GM19240 (cell line): ENCODE results near the gene RHOBTB3.
"Not testable (repeated sequence)": the region's sequence is repeated elsewhere in the genome, so short reads cannot be mapped to it uniquely, and the experiment has no call there.

Experiments
- DNase-seq: peaks from one replicate; pipeline ENCODE4 v3.0.0; 2011; ENCODE audit warnings: low spot score; ENCODE audit not compliant: insufficient read length

Gene RHOBTB3, protein sequence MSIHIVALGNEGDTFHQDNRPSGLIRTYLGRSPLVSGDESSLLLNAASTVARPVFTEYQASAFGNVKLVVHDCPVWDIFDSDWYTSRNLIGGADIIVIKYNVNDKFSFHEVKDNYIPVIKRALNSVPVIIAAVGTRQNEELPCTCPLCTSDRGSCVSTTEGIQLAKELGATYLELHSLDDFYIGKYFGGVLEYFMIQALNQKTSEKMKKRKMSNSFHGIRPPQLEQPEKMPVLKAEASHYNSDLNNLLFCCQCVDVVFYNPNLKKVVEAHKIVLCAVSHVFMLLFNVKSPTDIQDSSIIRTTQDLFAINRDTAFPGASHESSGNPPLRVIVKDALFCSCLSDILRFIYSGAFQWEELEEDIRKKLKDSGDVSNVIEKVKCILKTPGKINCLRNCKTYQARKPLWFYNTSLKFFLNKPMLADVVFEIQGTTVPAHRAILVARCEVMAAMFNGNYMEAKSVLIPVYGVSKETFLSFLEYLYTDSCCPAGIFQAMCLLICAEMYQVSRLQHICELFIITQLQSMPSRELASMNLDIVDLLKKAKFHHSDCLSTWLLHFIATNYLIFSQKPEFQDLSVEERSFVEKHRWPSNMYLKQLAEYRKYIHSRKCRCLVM

DNA sequence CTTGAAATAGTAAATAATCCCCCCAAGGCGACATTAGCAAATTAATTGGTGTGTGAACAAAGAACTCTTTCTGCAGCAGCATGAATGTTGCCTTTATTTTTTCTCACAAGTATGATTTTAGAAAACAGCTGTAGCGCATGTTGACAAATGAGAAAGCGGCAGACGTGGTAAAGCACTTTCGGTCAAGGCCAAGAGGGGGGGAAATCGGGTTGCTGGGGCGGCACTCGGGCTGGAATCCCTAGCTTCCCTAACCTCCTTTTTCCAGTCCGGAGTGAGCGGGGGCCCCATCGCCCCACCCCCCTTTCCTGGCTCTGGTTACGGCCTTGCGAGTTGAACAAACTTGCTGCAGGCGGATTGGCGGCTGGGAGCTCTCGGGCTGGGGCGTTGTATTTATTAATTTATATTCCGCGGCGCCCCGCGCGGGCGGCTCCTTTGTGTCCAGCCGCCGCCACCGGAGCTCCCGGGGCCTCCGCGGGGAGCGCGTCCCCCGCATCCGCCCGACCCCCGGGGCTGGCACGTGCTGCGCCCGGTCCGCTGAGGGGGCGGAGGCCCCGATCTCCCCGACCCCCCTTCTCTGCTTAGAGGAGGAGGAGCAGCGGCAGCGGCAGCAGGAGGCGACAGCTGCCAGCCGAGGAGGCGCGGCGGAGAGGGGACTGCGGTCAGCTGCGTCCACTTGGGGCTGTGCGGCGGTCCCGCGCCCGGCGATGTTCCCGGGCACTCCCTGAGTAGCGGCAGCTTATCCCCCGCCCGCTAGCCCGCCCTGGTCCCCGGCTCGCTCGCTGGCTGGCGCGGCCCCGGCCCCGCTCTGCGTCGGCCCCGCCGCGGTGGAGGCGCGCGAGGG lies at the start of gene RHOBTB3:
Gene RHOBTB3 (plus strand): TSS at position 607 of the 841 bp plus-strand sequence. CDS start 347 bp downstream, outside the sequence.
- no peak for DNase-seq

DNA sequence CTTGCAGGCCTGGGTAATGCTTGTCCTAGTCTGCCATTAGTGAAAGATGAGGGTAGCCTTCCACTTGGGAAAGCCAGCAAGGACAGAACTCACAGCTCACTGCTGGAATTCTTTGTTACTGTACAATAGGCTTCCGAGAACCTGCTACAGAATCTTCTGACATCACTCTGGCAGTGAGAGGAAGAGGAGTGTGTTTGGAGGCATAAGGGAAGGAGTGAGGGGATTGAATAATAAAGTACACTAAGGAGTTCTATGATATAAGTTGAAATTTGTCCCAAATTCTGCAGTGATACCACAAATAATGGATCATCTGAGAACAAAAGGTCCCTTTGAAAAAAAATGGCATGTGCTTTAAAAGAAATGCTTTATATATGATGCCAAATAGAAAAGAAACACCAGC lies 48.2 kb upstream of the RHOBTB3 start, which contains the start of gene SPATA9:
Gene SPATA9 (minus strand): TSS at position 101 of the 400 bp plus-strand sequence. CDS start 137 bp downstream, outside the sequence.
- no peak for DNase-seq

DNA sequence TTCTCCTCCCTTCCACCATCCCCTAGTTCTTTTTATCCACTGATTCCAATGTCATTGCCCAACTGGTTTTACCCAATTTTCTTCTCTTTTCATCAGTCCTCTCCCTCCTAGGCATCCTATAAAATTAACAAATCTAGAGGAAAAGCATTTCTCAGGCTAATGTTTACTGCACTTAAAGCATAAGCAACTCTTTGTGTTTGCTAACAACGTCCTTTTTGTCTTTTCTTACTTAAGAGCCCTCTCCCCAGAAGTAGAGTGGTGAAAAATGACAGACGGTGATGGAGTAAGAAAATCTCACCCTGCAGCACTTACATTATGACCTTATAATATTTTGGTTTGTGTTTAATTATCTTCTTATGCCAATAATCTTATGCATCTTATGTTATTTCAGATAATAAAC lies 46.8 kb upstream of the RHOBTB3 start:
- DNase-seq, result no peak

DNA sequence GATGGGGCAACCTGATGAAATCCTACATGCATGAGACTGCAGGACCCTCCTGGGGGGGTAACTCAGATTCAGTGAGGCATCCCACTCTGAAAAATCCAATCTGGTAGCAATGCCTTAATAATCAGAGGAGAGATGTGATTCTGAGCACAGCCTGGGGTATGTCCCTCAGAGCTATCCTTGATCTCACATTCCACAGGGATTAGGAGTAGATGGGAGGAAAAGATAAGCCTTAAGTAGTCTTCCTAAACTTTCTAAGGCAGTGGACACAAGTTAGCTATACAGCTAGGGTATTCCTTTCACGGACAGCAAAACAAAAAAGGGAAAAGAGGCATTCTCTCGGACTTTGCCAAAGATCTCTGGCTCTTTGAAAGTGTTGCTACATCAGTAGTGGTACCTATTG lies 44.5 kb upstream of the RHOBTB3 start:
- no peak for DNase-seq

DNA sequence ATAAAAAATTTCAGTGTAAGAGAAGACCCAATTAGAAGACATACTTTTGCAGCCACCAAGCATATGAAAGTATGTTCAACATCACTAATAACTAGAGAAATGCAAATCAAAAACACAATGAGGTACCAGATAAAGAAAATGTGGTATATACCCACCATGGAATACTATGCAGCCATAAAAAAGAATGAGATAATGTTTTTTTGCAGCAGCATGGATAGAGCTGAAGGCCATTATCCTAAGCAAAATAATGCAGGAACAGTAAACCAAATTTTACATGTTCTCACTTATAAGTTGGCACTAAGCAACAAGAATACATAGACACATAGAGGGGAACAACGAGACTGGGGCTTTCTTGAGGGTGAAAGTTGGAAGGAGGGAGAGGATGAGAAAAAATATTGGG lies 41.5 kb upstream of the RHOBTB3 start:
- DNase-seq, result no peak

DNA sequence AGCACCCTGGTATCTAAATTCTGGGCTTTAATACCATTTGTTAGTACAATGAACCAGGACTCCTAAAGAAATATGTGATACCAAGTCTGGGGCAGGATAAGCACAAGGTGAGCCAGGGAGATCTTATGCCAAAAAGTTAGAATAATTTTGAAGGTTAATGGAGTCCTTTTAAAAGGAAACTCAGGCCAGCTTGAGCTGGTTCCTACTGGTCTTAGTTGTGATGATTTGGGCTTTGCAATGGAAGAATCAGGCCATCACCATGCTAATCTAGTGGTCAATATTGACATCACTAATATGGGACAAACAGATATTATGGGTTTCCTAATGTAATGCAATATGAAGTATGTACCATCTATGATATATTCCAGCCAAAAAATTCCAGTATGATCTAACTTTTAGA lies 40.8 kb upstream of the RHOBTB3 start:
- DNase-seq, result no peak

DNA sequence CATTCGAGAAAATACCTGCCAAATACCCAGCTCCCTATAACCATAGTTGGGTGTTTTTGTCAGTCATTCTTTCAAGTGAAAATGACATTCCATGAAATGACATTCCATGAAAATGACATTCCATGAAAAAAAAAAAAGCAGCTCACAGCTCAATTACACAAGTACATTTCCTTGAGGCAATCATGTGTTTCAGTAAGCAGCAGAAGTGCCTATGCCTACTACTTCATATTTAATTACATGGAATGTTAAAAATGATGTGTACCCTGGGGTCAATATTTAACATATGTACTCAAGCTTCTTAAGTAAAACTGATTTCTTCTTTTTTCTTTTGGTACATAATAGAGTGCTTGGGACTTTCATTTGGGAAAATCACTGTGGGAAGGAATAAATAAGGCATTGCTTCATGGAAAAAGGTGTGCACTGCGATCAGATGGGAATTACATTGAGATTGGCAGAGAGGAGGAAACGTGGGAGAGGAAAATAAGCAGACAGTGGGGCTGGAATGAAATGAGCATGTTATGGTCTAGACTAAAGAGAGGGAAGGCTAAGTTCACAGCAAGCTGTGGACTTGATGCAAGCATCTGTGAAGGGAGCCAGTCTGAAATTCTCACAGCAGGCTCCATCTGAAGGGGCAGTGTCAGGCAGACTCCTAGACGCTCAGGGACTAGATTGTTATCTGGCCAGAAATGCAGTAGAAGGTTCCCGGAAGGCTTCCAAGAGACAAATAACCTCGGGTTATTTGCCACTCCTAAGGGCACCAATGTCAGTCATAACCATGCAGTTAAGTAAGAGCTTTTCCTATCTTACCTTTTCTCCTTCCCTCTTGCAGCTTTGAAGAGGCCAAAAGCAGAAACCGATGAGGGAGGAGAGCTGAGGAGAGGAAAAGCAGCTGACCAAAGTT lies 33.1 kb upstream of the RHOBTB3 start:
- no peak for DNase-seq

DNA sequence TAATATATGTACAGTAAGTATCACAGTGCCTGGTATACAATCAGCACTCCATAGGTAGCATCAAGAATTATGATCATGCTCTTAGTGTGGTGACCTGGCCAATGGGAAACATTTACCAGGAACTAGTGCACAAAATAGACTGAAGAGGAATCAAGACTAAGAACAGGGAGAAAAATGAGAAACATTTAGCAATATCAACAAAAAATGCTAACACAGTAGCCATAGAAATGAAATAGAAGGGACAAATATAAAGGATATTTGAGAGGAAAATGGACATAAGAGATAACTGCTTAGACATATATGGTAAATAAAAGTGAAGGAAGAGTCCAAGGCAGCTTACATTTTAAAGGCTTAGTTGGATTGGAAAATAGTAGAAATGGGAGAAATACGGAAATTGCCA lies 31.8 kb upstream of the RHOBTB3 start:
- DNase-seq, result no peak

DNA sequence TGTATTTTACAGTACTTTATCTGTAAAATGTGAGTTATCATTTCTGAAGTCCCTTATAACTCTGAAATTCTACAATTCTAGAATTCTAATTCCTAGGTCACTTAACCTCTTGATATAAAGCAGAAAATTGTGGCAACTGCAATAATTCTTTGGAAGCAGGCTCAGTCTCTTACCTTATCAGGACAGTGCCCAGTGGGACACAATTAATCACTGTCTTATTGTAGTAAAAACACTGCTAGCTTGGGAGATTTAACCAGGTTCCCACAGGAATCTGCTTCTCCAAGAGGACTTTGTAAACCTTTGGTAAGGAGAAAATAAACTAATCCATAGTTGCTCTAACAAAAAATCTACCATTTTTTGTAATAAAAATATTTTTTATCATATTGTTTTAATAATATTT lies 30.1 kb upstream of the RHOBTB3 start:
- no peak for DNase-seq

DNA sequence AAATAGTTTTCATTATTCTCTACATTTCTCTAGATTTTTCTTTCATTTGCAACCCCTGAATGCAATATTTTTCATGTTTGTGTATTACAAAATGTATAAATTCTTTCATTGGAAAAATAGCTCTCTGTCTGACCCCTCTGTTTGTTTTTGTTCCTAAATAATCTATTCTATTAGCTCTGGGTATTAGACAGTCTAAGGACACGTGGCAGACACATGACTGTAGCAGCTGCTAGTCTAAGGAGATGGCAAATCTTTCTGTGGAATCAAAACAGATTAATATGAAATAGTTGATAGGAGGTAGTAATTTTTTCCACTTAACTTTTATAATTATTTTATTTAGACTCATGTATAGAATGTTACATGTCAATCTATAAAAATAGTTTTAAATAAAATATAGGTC lies 27.0 kb upstream of the RHOBTB3 start:
- no peak for DNase-seq

DNA sequence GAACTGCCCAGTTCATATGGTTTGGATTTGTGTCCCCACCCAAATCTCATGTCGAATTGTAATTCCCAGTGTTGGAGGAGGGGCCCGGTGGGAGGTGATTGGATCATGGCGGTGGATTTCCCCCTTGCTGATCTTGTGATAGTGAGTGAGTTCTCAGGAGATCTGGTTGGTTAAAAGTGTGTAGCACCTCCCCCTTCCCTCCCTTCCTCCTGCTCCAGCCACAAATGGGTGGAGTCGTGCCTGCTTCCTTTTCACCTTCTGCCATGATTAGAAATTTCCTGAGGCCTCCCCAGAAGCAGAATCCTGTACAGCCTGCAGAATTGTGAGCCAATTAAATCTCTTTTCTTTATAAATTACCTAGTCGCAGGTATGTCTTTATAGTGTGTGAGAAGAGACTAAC lies 24.9 kb upstream of the RHOBTB3 start:
- DNase-seq, result not testable (repeated sequence)

DNA sequence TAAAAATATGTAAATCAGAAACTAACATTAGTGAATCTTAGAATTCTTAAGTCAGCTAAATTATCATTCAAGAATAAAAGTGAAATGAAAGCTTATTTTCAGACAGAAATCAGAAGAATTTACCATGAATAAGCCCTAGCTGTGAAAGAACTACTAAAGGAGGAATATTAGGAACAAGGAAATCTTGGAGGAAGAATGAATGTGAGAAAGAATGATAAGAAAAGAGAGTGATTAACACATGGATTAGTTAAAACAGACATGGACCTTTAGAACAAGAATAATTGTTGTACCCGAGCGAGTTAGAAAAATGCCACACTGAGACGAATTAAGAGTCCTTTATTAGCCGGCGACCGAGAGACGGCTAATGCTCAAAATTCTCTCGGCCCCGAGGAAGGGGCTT lies 24.1 kb upstream of the RHOBTB3 start:
- DNase-seq, result no peak

DNA sequence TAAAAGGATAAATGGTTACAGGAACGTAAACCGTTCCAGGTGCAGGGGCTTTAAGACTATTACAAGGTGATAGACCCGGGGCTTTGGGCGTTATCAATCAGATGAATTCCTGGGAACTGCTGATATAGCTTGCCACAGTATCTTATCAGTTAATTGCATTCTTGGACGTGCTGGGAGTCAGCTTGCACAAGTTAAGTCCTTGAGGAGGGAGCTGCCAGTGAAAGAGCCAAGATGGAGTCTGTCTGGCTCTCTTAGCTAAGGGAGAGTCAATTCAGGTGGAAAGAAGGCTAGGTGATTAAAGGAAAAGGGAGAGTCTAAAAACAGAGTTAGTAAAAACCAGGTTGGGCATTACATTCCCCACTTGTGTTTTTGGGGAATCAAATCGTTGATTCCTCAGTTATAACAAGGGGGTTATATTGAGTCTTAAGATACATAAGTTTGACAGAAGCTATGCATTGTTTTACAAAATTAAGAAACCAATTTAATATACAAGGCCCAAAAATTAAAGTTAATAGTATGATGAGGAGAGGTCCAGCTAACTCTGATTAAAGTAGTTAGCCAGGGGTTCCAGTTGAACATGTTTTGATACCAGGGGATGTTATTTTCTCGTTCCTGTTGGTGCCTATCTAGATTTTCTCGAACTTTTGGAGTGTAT lies 23.5 kb upstream of the RHOBTB3 start:
- DNase-seq, result not testable (repeated sequence)

DNA sequence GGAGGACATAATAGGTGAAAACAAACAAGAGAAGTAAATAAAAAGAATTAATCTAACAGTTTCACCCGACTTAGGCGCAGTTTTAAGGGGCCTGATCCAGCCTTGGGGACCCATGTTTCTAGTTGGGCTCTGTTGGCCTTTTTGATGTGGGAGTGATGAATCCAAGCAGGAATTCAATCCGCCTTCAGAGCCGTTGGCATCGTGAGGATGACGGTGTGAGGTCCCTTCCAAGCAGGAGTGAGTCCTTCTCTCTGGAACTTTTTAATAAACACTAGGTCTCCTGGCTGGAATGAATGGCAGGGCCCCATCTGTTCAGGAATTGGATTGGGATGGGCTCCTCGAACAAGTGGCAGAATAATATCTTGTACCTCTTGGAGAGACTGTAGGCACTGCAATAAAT lies 22.3 kb upstream of the RHOBTB3 start:
- DNase-seq, result no peak

DNA sequence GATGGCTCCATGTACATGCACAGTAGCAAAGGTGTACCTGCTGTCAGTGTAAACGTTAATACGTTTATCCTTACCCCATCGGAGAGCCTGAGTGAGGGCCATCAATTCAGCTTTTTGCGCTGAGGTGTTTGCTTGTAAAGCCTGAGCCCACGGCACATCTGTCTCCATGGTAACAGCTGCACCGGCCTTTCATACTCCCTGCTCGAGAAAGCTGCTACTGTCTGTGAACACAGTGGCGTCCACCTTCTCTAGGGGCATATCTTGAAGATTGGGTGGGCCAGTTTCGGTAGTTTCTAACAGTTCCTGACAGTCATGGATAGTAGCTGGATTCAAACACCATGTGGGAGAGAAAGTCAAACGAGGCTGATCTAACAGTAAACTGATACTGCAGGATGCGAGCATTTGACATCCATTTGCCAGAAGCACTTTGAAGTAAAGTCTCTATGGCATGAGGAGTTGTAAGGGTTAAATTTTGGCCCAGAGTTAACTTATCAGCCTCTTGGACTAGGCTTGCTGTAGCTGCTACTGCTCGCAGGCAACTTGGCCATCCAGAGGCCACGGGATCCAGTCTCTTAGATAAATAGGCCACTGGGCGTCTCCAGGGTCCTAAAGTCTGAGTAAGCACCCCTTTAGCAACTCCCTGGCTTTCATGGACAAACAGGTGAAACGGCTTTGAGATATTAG lies 21.0 kb upstream of the RHOBTB3 start:
- no peak for DNase-seq

DNA sequence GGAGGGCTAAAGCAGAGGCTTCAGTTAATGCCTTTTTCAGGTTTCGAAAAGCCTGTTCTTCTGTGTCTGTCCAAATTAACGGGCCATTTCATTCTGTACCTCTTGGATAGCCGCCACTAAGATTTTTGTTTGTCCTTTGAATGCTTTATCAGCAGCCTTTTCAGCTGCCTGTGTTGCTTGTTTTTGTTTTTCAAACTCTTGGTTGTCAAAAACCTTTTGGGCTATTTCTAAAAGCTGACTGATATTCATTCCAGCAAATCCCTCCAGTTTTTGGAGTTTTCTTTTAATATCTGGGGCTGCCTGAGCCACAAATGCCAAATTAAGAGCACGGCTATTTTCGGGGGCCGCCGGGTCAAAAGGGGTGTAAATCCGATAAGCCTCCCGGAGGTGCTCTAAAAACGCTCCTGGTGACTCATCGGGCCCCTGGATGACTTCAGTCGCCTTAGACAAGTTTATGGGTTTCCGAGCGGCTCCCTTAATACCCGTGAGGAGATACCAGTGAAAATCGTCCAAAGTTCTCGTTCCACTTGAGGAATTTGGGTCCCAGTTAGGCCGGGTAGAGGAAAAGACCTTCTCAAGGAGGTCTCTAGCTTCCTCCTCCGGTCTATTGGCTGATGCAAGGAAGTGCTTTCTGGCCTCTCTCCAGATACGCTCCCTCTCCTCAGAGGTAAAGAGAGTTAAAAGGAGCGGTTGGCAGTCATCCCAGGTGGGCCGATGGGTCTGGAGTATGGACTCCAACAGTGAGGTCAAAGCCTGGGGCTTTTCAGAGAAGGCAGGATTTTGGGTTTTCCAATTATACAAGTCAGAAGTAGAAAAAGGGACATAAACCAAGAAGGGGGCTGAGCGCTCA lies 20.3 kb upstream of the RHOBTB3 start:
- not testable (repeated sequence) for DNase-seq

DNA sequence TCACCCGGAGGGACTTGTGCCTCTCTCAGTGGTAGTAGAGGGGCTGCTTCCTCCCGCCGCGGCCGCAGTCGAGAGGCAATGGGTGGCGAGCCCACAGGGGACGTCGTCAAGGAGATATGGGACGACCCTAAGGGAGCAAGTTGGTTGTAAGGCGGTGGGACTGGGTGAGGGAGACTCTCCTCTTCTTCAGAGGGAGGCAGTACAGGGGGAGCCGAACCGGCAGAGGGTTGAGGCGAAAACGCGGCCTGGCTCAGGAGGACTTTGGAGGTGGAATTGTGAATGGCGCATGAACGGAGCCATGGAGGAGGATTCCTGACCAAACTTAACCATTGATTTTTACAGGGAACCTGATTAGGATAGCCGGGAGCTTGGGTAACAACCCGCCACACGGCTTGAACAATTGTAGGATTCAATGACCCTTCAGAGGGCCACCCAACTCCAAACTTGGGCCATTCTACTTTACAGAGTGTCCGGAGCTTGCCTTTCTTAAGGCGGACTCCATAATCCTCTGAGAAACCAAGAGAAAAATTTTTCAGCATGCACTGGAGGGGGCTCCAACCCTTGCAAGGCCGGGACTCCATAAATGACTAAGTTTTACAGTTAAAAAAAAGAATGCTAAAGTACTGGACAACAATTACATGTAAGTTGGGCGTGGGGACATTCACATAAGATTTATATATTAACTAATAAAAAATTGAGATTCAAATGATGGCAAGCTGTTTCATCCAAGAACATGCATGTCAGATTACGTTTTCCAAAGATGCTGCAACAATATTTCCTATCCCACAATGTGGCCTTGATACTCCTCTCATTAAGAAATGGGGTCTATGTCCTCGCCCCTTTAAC lies 19.4 kb upstream of the RHOBTB3 start:
- DNase-seq, result no peak

DNA sequence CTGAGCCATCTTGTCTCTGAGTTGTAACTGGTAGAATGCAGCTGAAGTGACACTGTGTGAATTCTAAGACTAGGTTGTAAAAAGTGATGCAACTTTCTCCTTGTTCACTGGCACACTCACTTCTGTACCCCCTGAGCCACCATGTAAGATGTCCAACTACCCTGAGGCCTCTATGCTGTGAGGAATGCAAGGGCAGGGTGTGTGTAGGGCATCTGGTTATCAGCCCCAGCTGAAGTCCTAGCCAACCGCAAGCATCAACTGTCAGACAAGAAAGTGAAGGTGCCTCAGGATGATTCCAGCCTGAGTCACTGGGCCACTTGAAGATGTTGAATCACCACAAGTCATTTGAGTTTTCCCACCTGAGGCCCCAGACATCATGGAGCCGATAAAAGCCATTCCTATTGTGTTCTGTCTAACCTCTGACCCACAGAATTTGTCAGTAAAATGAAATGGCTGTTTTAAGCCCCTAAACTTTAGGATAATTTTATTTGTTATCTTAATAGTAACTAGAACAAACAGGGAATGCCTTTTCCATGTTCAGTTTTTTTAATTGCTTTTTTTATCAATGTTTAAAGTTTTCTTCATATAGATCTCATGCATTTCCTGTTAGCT lies 18.7 kb upstream of the RHOBTB3 start:
- no peak for DNase-seq
